Sigmoid colon (tissue), 4 donors: ENCODE results near the gene C12orf60.

Source experiments
- EP300 ChIP-seq, 4 donors: sonication (generic); formaldehyde crosslinking; IDR thresholded peaks; one replicate each; pipeline ENCODE4 v1.6.1; 2017; ENCODE audit warnings: antibody characterized with exemption in 4 of 4
- POLR2A ChIP-seq, 2 donors: fragments of 450-650 bp; IDR thresholded peaks; one replicate each; pipeline ENCODE4 v1.6.1; 2016; ENCODE audit warnings: antibody characterized with exemption in 2 of 2, mild to moderate bottlenecking in 2 of 2, moderate library complexity in 2 of 2
- TF ChIP-seq, protein P1 (sequence below), 4 experiments: fragments of 450-650 bp in 3 of 4; fragments of 200-600 bp in 1 of 4; IDR thresholded peaks; one replicate each; pipeline ENCODE4 v1.5.1; 2016 to 2019; ENCODE audit warnings: antibody characterized with exemption in 4 of 4, mild to moderate bottlenecking in 3 of 4, moderate library complexity in 2 of 4

DNA sequence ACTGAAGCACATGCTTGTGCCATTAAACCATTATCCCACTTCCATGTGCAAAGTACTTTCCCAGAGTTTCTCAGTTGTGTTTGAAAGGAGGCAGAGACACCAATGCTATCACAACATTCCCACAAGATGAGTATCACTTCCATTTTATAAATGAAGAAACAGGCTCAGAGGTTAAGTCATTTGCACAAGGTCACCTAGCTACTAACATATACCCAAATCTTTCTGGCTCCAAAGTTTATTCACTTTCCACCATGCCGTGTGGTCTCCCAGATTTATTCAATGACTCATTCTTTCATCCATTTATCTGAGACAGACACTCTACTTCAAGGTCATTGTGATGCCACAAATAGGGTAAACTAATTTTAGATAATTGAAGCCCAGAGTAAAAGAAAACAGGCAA, 30.5 kb downstream of the C12orf60 start:
- TF ChIP-seq, protein P1, sequence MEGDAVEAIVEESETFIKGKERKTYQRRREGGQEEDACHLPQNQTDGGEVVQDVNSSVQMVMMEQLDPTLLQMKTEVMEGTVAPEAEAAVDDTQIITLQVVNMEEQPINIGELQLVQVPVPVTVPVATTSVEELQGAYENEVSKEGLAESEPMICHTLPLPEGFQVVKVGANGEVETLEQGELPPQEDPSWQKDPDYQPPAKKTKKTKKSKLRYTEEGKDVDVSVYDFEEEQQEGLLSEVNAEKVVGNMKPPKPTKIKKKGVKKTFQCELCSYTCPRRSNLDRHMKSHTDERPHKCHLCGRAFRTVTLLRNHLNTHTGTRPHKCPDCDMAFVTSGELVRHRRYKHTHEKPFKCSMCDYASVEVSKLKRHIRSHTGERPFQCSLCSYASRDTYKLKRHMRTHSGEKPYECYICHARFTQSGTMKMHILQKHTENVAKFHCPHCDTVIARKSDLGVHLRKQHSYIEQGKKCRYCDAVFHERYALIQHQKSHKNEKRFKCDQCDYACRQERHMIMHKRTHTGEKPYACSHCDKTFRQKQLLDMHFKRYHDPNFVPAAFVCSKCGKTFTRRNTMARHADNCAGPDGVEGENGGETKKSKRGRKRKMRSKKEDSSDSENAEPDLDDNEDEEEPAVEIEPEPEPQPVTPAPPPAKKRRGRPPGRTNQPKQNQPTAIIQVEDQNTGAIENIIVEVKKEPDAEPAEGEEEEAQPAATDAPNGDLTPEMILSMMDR (IDR thresholded peaks at IDR 0.05): no peak
- TF ChIP-seq EP300 (IDR thresholded peaks at IDR 0.05): no peak
- no peak for TF ChIP-seq POLR2A (IDR thresholded peaks at IDR 0.05)
